HUES48 (cell line): ENCODE measurements around the gene LPA.
"Not testable (repeated sequence)": the region's sequence is repeated elsewhere in the genome, so short reads cannot be mapped to it uniquely, and the experiment has no call there.

Experiments
- H3K27ac ChIP-seq: one replicate; pipeline ENCODE4 v1.7.0; 2013; ENCODE audit warnings: low read depth, low read length, inconsistent platforms
- H3K27me3 ChIP-seq: 2 replicates; pipeline ENCODE4 v1.6.1; 2013; ENCODE audit warnings: mild to moderate bottlenecking, low read length; ENCODE audit not compliant: control insufficient read depth, insufficient read depth
- H3K36me3 ChIP-seq: 2 replicates; pipeline ENCODE4 v1.6.1; 2013; ENCODE audit warnings: low read length; ENCODE audit not compliant: control insufficient read depth, insufficient read depth
- H3K4me1 ChIP-seq: 2 replicates; pipeline ENCODE4 v1.6.1; 2013; ENCODE audit warnings: mild to moderate bottlenecking, low read length; ENCODE audit not compliant: control insufficient read depth, insufficient read depth
- H3K4me3 ChIP-seq: 2 replicates; pipeline ENCODE4 v1.5.1; 2013; ENCODE audit warnings: mild to moderate bottlenecking, low read depth, low read length
- H3K9ac ChIP-seq: 2 replicates; pipeline ENCODE4 v1.6.1; 2013; ENCODE audit warnings: mild to moderate bottlenecking, low read depth, low read length, moderate library complexity
- H3K9me3 ChIP-seq: 2 replicates; pipeline ENCODE4 v1.6.1; 2013; ENCODE audit warnings: low read length; ENCODE audit not compliant: control insufficient read depth, insufficient read depth

The LPA gene, protein sequence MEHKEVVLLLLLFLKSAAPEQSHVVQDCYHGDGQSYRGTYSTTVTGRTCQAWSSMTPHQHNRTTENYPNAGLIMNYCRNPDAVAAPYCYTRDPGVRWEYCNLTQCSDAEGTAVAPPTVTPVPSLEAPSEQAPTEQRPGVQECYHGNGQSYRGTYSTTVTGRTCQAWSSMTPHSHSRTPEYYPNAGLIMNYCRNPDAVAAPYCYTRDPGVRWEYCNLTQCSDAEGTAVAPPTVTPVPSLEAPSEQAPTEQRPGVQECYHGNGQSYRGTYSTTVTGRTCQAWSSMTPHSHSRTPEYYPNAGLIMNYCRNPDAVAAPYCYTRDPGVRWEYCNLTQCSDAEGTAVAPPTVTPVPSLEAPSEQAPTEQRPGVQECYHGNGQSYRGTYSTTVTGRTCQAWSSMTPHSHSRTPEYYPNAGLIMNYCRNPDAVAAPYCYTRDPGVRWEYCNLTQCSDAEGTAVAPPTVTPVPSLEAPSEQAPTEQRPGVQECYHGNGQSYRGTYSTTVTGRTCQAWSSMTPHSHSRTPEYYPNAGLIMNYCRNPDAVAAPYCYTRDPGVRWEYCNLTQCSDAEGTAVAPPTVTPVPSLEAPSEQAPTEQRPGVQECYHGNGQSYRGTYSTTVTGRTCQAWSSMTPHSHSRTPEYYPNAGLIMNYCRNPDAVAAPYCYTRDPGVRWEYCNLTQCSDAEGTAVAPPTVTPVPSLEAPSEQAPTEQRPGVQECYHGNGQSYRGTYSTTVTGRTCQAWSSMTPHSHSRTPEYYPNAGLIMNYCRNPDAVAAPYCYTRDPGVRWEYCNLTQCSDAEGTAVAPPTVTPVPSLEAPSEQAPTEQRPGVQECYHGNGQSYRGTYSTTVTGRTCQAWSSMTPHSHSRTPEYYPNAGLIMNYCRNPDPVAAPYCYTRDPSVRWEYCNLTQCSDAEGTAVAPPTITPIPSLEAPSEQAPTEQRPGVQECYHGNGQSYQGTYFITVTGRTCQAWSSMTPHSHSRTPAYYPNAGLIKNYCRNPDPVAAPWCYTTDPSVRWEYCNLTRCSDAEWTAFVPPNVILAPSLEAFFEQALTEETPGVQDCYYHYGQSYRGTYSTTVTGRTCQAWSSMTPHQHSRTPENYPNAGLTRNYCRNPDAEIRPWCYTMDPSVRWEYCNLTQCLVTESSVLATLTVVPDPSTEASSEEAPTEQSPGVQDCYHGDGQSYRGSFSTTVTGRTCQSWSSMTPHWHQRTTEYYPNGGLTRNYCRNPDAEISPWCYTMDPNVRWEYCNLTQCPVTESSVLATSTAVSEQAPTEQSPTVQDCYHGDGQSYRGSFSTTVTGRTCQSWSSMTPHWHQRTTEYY (N-terminal part only)

DNA sequence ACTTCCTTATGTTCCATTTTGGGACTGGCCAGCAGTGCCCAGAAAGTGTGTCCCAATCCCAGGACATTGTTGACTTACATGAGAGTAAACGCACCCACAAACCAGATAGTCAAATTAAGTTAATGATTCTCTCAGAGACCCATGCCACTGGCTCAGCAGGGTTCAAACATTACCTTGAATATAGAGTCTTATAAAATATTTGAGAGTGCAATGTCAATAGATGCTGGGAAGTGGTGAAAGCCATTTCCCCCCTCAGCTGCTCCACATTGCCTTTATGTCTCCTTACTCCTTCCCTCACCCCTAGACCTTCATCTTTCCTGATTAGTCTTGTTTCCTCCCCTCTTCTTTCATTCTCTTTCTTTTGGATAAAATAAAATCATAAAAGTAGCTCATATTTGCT lies at the start of gene LPA:
LPA (minus strand) TSS at position 78 of the 400 bp plus-strand sequence; CDS start at position 17, 61 bp downstream.
- H3K9ac ChIP-seq, H3K9me3 ChIP-seq, H3K27me3 ChIP-seq, H3K36me3 ChIP-seq, H3K4me3 ChIP-seq, H3K27ac ChIP-seq, H3K4me1 ChIP-seq: not testable (repeated sequence)

GRCh38 chr6:160708993-160709392 lies 44.9 kb upstream of the LPA start:
- not testable (repeated sequence) for H3K36me3 ChIP-seq, H3K4me3 ChIP-seq, H3K27me3 ChIP-seq, H3K4me1 ChIP-seq, H3K9ac ChIP-seq, H3K27ac ChIP-seq, H3K9me3 ChIP-seq

DNA sequence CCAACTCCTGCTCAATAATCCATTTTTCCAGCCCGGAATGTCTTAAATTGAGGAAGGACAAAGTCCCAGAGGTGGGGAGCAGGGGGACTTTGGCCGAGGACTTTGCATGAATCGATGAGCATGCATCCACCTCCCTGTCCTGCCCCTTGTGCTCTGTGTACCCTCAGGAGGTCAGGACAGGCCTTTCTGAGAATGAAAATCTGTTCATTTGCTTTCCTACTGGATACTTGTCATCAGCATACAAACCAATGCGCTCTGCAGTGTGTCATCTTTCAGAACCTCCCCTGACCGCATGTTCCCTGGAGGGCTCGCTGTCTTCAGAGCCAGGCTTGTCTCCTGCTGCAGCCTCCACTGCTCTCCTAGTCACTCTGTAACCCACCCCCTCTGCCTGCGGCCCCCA lies 40.6 kb upstream of the LPA start:
- not testable (repeated sequence) for H3K27ac ChIP-seq, H3K36me3 ChIP-seq, H3K9ac ChIP-seq, H3K9me3 ChIP-seq, H3K4me1 ChIP-seq, H3K4me3 ChIP-seq, H3K27me3 ChIP-seq

- not testable (repeated sequence) for H3K27ac ChIP-seq, H3K9ac ChIP-seq, H3K4me1 ChIP-seq, H3K36me3 ChIP-seq, H3K9me3 ChIP-seq, H3K27me3 ChIP-seq, H3K4me3 ChIP-seq
Observed at GRCh38 chr6:160701918-160702680, 38.0 kb upstream of the LPA start, which contains the start of gene PLG. Gene PLG (plus strand): TSS chr6:160702244. CDS start chr6:160702305, 61 bp downstream.

DNA sequence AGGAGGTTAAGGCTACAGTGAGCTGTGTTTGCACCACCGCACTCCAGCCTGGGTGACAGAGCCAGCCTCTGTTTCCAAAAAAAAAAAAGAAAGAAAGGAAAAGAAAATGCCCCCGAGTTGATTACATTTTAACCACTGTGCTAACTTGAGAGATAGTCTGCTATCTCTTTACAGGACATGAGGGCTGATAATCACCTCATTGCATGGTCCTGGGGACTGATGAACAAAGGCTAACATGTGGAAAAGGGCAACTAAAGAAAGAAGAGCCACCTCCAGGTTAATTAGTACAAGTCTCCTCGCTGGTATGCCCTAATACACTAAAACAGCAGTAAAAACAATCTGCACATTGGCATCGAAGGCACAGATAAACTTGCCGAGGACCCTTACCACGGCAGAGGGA lies 33.8 kb upstream of the LPA start:
- Histone ChIP-seq H3K36me3 (no peaks in the 10 kb centered on the region), H3K4me1 (no peaks in the 10 kb centered on the region), H3K9me3 (no peaks in the 10 kb centered on the region), H3K27ac (no peak overlapping the region), H3K27me3 (no peaks in the 10 kb centered on the region), H3K4me3 (no peak overlapping the region), H3K9ac (no peak overlapping the region)

DNA sequence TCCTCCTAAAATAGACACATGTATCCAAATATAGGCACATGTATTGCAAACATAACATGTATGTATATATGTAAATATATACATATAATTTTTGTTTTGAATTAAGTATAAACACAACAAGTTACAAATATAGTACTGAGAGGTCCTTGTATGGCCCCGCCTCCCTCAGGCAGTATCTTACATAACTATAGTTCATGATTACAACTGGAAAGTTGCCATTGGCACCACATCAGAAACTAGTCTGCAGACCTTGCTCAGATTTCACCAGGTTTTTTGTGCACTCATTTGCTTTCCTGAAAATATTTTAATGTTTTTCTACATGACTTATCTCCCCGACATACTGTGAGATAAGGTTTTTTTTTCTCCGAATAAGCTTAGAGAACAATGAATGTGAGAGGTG lies 32.8 kb upstream of the LPA start:
- H3K4me3 ChIP-seq, H3K9me3 ChIP-seq, H3K36me3 ChIP-seq, H3K9ac ChIP-seq, H3K27ac ChIP-seq, H3K4me1 ChIP-seq, H3K27me3 ChIP-seq: not testable (repeated sequence)

GRCh38 chr6:160695622-160696021 lies 31.5 kb upstream of the LPA start:
- H3K27ac ChIP-seq, H3K9me3 ChIP-seq, H3K36me3 ChIP-seq, H3K27me3 ChIP-seq, H3K4me1 ChIP-seq, H3K4me3 ChIP-seq, H3K9ac ChIP-seq: not testable (repeated sequence)

GRCh38 chr6:160695025-160695424 lies 30.9 kb upstream of the LPA start:
- not testable (repeated sequence) for H3K4me1 ChIP-seq, H3K36me3 ChIP-seq, H3K9ac ChIP-seq, H3K27me3 ChIP-seq, H3K4me3 ChIP-seq, H3K9me3 ChIP-seq, H3K27ac ChIP-seq

DNA sequence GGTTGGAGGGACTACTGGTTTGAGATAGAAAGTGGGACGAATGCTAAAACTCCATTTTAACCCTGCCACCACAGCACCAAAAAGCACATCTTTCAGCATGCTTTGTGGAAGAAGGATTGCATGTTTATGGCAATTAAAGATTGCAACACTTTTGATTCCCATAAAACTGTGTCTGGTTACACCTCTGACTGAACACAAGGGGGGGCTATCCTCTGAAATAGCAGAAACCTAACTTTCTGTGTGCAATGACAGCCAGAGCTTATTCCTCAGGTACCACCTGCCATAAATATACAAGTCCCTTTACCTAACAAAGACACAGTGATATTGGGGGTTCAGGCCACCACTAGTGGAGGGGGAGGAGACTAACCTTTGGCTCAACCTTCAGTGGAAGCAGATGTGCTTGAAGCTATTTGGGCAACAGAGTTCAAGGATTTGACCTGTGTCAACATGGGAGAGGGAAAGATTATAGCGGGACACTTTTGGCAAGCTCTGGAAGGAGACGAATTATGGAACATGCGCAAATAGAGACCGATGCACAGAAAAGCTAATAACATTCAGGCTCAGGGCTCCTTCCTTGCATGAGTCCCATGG lies 28.4 kb upstream of the LPA start:
- no peak overlapping the region for H3K27ac ChIP-seq
- no peak overlapping the region for H3K9ac ChIP-seq
- H3K4me3 ChIP-seq = no peak overlapping the region
- no peaks in the 10 kb centered on the region for H3K4me1 ChIP-seq
- no peaks in the 10 kb centered on the region for H3K36me3 ChIP-seq
- no peaks in the 10 kb centered on the region for H3K9me3 ChIP-seq
- no peaks in the 10 kb centered on the region for H3K27me3 ChIP-seq

- Histone ChIP-seq H3K27me3 (no peaks in the 10 kb centered on the region), H3K4me1 (no peaks in the 10 kb centered on the region), H3K27ac (no peak overlapping the region), H3K9me3 (no peaks in the 10 kb centered on the region), H3K9ac (no peak overlapping the region), H3K36me3 (no peaks in the 10 kb centered on the region), H3K4me3 (no peak overlapping the region)
Observed at GRCh38 chr6:160691617-160692016, 27.5 kb upstream of the LPA start.
